VCaP (cell line): ENCODE data around the gene THUMPD2.

Source experiments
- H3K27ac ChIP-seq: fragments of 450-650 bp; 2 replicates; pipeline ENCODE4 v1.5.1; 2017
- TF ChIP-seq, protein P1 (sequence below): fragments of 450-650 bp; conservative IDR thresholded peaks from 2 replicates; pipeline ENCODE4 v1.5.1; 2017; ENCODE audit warnings: mild to moderate bottlenecking, moderate library complexity

Gene THUMPD2

DNA sequence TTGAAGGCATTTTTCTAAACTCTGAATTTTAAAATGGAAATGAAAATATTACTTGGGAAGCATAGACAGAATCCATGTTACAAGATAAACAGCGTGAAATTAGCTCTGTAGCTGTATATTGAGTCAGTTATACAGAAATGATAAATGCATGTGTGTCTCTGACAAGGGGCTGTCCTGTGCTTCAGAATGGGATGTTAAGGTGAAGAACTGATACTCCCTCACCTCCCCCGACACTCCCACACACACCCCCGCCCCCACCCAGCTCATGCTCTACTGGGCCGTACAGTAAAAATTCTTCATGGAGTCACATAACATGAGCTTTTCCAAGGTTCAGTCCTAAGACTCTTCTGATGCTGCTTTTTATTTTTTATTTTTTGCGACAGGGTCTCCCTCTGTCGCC is 869 bp upstream of the THUMPD2 start:
- TF ChIP-seq, protein P1, sequence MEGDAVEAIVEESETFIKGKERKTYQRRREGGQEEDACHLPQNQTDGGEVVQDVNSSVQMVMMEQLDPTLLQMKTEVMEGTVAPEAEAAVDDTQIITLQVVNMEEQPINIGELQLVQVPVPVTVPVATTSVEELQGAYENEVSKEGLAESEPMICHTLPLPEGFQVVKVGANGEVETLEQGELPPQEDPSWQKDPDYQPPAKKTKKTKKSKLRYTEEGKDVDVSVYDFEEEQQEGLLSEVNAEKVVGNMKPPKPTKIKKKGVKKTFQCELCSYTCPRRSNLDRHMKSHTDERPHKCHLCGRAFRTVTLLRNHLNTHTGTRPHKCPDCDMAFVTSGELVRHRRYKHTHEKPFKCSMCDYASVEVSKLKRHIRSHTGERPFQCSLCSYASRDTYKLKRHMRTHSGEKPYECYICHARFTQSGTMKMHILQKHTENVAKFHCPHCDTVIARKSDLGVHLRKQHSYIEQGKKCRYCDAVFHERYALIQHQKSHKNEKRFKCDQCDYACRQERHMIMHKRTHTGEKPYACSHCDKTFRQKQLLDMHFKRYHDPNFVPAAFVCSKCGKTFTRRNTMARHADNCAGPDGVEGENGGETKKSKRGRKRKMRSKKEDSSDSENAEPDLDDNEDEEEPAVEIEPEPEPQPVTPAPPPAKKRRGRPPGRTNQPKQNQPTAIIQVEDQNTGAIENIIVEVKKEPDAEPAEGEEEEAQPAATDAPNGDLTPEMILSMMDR, result no peak
- no peak overlapping the region for H3K27ac ChIP-seq

DNA sequence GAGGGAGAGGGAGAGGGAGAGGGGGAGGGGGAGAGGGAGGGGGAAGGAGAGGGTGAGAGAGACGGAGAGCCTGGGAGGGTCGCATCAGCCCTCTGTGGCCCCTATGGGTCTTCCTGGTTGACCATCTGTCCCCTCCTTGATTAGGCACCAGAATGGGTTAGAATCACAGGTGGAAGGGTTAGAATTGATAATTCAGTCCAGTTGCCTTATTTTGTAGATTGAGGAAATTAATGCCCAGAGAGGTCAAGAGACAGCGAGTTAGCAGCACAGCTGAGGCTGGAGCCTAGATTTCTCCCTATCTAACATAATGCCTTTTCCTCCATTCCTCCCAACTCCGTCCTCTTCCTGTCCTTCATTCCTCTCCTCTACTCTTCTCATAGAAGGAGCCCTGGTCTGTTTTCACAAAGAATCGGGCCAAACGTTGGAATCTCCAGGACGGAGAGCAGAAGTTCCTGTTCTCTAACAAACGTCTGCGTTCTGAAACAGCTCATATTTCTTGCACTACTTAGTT is 338 bp upstream of the THUMPD2 start:
- TF ChIP-seq, protein P1, result no peak
- peak overlapping the region; percentile 93 for H3K27ac ChIP-seq

- H3K27ac ChIP-seq, result peak overlapping the region; percentile 93
- TF ChIP-seq, protein P1, result no peak
These were observed 825 bp downstream of the THUMPD2 start for GRCh38 chr2:39778233-39778632.

DNA sequence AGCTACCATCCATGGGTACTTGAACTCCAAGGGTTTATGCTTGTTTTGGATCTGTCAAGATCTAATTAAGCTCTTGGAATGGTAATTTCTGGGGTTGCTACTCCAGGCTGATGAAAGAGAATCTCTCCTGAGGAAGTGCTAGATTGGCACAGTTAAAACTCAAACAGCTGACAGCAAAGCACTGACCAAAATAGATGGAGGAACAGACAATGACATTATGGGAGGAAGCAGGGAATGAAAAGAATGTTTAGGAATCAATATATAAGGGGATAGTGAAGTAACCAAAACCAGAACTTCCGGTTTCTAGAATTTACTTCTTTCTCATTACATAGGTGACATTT is 6.3 kb downstream of the THUMPD2 start:
- TF ChIP-seq, protein P1, result no peak
- no peak overlapping the region for H3K27ac ChIP-seq

DNA sequence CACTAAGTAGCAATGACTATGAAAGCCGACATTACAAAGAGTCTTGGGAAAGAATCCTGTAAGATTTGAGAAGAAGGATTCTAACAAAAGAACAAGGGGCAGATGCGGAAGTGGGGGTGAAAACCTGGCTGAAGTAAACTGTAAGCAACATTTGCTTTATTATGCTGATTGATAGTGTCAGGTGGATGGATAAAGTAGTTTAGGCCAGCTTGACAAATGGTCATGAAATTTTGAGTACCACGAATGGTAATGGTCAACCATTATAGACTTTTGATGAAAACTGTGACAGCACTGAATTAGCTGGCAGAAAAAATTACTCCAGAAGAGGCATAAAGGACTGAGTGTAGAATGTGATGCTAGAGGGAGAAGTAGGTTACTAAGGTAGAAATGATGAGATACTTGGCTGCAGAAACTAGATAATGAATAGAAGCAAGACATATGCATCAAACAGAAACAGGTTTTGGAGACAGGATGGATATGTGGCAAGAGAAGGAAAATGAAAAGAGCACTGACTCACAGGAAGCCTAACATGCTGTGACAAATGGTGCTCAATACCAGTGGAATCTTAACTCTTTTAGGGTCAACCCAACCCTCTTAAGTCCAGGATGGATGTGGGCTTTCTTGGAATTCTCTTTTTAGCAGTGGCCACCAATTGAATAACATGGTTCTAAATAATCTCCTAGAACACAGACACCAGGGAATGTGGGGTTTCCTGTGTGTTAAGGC is 6.8 kb downstream of the THUMPD2 start:
- TF ChIP-seq, protein P1, result no peak
- H3K27ac ChIP-seq, result no peak overlapping the region

DNA sequence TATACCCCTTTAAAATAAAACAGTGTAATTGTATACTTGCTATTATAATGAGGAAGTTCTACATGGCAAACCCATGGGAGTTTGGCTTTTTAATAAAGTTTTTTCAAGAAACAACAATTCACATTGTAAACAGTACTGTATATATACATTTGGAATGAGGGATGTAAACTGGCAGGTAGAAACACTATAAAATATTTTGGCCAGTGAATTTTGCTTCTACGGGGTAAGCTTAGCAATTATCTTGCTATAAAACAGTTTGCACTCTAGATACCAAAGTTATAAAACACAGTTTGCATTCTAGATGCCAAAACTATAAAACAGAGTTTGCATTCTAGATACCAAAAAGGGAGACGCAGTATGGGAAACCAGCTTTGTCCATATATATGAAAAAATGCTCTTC is 16.6 kb downstream of the THUMPD2 start:
- peak overlapping the region; percentile 62 for H3K27ac ChIP-seq
- TF ChIP-seq, protein P1, result no peak

DNA sequence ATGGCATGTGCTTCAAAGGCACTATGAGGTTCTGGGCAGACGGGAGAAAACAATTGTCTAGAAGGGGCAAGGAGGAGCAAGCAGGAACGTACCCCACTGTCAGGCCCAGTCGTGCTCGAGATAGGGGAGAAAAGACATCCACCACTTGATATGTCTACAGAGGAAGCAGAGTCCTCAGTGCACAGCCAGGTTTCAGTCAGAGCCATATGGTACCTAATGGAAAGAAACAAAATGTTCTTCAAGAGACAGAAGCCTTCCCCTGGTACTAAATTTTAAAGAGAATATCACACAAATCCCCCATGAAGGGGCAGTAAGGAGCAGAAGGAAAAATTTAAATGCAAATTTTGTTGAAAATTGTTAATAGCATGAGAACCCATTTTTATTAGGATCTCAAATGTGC is 21.9 kb downstream of the THUMPD2 start:
- TF ChIP-seq, protein P1, result no peak
- no peak overlapping the region for H3K27ac ChIP-seq
